Neural crest cell (in vitro differentiated cells): ENCODE data around the gene SMOC2. TPM values are rescaled to one million over a fixed set of nuclear protein-coding genes. Genes with fewer than 3 reads are reported as not detected.
"Not testable (repeated sequence)": the region's sequence is repeated elsewhere in the genome, so short reads cannot be mapped to it uniquely, and the experiment has no call there.

ENCODE experiments used
- DNase-seq: peaks from one replicate; pipeline ENCODE4 v3.0.0; 2021; ENCODE audit warnings: low read depth, mixed read lengths, low spot score
- H3K27ac Mint-ChIP-seq: one replicate; pipeline ENCODE4 v1.8.0; 2021; ENCODE audit warnings: mild to moderate bottlenecking, mixed read lengths; ENCODE audit not compliant: unreplicated experiment
- H3K27me3 Mint-ChIP-seq: 2 replicates; pipeline ENCODE4 v1.8.0; 2021; ENCODE audit warnings: low read depth, mild to moderate bottlenecking, mixed read lengths
- H3K36me3 Mint-ChIP-seq: 2 replicates; pipeline ENCODE4 v1.8.0; 2021; ENCODE audit warnings: low read depth, mild to moderate bottlenecking, mixed read lengths
- H3K4me1 Mint-ChIP-seq: 2 replicates; pipeline ENCODE4 v1.8.0; 2021; ENCODE audit warnings: mixed read lengths
- H3K4me3 Mint-ChIP-seq: one replicate; pipeline ENCODE4 v1.8.0; 2021; ENCODE audit warnings: mild to moderate bottlenecking, mixed read lengths
- H3K9me3 Mint-ChIP-seq: 2 replicates; pipeline ENCODE4 v1.8.0; 2021; ENCODE audit warnings: mixed read lengths
- total RNA-seq: library from RNA; stranded (reverse); gene quantifications from 2 replicates; pipeline ENCODE4 v1.2.1, GENCODE V29; 2021
- TF ChIP-seq, protein P1 (sequence below): fragments of 200-600 bp; sonication (generic); conservative IDR thresholded peaks from 2 replicates; pipeline ENCODE4 v1.5.0; 2021; ENCODE audit warnings: antibody characterized with exemption, mild to moderate bottlenecking

SMOC2 gene
- total RNA-seq, 1 donor from 2014 or later: 0.23 TPM

DNA sequence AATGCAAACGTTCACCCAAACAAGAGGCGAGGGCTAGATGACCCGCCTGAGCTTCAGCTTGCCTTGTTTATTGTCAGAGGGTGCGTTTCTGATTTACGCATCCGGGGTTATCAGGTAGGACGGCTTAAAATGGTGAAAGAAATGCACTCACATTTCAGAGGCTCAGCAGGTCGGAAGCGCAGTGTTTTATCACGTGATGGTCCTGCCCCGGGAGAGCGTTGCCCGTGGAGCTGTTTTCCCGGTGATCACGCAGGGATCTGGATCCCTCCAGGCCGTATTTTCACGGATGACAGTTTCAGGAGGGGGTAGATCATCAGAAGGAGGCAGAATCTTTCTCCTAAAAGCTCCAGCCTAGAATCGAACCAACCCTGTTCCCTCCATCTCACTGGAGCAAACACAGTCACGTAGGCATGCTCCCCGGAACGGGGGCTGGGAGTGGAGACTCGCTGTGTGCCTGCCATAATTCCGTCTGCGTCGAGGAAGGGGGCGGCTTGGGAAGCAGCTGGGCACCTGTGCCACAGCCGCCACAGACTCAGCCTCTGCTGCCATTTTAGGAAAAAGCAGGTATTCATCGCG, 121.7 kb downstream of the SMOC2 start:
- H3K36me3 Mint-ChIP-seq: no peaks in the 10 kb centered on the region
- H3K4me1 Mint-ChIP-seq: no peaks in the 10 kb centered on the region
- H3K27me3 Mint-ChIP-seq: no peaks in the 10 kb centered on the region
- no peaks in the 10 kb centered on the region for H3K9me3 Mint-ChIP-seq
- DNase-seq: no peak
- no peak overlapping the region for H3K4me3 Mint-ChIP-seq
- TF ChIP-seq, protein P1, sequence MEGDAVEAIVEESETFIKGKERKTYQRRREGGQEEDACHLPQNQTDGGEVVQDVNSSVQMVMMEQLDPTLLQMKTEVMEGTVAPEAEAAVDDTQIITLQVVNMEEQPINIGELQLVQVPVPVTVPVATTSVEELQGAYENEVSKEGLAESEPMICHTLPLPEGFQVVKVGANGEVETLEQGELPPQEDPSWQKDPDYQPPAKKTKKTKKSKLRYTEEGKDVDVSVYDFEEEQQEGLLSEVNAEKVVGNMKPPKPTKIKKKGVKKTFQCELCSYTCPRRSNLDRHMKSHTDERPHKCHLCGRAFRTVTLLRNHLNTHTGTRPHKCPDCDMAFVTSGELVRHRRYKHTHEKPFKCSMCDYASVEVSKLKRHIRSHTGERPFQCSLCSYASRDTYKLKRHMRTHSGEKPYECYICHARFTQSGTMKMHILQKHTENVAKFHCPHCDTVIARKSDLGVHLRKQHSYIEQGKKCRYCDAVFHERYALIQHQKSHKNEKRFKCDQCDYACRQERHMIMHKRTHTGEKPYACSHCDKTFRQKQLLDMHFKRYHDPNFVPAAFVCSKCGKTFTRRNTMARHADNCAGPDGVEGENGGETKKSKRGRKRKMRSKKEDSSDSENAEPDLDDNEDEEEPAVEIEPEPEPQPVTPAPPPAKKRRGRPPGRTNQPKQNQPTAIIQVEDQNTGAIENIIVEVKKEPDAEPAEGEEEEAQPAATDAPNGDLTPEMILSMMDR: no peak
- no peak overlapping the region for H3K27ac Mint-ChIP-seq

DNA sequence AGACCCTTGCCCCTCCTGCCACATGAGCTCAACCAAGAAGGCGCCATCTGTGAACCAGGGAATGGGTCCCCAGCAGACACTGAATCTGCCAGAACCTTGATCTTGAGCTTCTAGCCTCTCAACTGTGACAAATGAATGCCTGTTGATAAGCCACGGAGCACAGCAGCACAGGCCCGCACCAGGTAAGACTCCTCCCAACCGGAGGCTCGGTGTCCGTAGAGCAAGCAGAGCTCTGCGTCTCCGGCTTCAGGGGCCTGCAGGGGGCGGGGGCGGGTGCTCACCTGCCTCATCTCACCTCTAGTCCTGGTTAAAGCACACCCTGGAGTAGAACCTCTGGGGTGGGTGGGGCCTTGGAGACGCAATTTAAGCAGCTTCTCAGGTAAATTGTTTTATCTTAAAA, 122.7 kb downstream of the SMOC2 start:
- Mint-ChIP-seq H3K4me3 (no peak overlapping the region), H3K9me3 (no peaks in the 10 kb centered on the region), H3K4me1 (no peaks in the 10 kb centered on the region), H3K27ac (no peak overlapping the region), H3K36me3 (no peaks in the 10 kb centered on the region), H3K27me3 (no peaks in the 10 kb centered on the region)
- TF ChIP-seq, protein P1: no peak
- no peak for DNase-seq

DNA sequence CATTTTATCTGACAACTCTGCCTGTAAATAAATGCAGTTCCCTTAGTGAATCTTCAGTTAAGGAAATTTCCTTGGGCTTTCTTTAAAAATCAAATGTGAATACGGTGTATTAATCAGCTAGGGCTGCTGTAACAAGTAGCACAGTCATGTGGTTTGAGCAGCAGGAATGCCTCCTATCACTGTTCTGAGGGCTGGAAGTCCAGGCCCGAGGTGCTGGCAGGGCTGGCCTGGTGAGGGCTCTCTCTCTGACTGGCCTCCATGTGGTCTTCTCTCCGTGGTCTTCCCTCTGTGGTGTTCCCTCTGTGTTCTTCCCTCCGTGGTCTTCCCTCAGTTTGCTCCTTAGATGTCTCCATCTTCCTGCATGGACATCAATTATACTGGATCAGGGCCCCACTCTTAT, 124.1 kb downstream of the SMOC2 start:
- Mint-ChIP-seq H3K36me3 (no peaks in the 10 kb centered on the region), H3K27me3 (no peaks in the 10 kb centered on the region), H3K9me3 (no peaks in the 10 kb centered on the region), H3K27ac (no peak overlapping the region), H3K4me1 (no peaks in the 10 kb centered on the region), H3K4me3 (no peak overlapping the region)
- DNase-seq: no peak
- TF ChIP-seq, protein P1: no peak

DNA sequence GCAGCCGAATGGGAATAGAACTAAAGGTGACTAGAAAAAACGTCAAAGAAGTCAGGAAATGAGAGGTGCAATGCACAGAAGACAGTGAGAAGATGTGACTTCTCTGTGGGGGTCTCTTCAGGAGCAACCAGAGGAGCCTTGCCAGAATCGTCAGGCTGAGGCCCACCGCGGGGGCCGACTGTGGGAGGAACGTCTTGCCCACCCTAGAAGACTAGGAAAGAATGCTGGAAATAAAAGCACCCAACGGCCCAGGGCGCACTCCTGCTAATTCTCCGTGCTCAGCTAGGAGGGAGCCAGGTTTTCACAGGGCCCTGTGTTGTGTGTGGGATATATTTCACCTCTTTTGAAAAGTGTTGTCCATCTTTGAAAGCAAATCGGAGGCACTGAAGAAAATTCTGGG, 129.2 kb downstream of the SMOC2 start:
- Mint-ChIP-seq H3K9me3 (no peaks in the 10 kb centered on the region), H3K27me3 (no peaks in the 10 kb centered on the region), H3K36me3 (no peaks in the 10 kb centered on the region), H3K4me3 (no peak overlapping the region), H3K4me1 (peaks cover 6% of the 10 kb centered on the region), H3K27ac (no peak overlapping the region)
- TF ChIP-seq, protein P1: no peak
- no peak for DNase-seq

DNA sequence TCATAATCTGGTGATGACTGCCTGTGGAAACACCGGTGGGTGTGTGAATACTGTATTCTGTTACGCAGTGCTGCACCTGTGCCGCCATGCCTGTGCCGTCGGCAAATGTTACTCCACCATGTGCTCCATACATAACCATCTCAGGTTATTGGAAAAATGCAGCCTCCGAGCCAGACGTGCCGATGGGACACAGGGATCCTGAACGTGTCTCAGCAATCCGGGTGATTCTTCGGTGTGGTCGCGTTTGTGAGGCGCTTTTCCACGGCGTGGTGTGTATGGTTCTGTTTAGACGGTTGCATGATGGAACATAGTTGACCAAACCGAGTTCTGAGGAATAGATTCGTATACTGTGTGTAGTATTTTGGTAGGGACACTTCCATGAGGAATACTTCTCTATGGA, 130.3 kb downstream of the SMOC2 start:
- H3K36me3 Mint-ChIP-seq: no peaks in the 10 kb centered on the region
- no peak overlapping the region for H3K27ac Mint-ChIP-seq
- no peak for DNase-seq
- H3K4me3 Mint-ChIP-seq: no peak overlapping the region
- no peaks in the 10 kb centered on the region for H3K9me3 Mint-ChIP-seq
- TF ChIP-seq, protein P1: no peak
- H3K4me1 Mint-ChIP-seq: peaks cover 6% of the 10 kb centered on the region
- no peaks in the 10 kb centered on the region for H3K27me3 Mint-ChIP-seq

DNA sequence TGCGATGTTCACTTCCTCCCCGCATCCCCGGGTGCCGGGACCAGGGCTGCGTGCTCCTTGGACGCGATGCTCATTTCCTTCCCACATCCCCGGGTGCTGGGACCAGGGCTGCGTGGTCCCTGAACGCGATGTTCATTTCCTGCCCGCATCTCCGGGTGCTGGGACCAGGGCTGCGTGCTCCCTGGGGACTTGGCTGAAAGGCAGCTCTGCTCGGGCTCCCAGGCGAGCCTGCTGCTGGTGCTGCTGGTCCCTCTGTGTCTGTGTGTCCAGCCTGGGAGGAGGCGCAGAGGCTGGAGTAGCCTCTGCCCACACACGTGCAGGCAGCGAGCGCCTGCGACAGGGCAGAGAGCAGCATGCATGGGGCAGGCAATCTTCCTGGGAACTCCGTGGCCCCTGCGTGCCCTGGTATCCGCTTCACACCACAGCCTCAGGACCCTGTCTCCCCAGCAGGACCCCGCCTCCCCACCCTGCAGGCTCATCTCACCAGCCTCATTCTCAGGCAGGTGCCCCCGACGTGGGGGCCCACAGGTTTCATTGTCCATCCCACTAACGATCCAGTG, 132.4 kb downstream of the SMOC2 start:
- H3K4me3 Mint-ChIP-seq, H3K9me3 Mint-ChIP-seq, H3K4me1 Mint-ChIP-seq, H3K27ac Mint-ChIP-seq, DNase-seq, H3K36me3 Mint-ChIP-seq, H3K27me3 Mint-ChIP-seq: not testable (repeated sequence)
